Measurements from ENCODE around the gene COX6A2. TPM values are rescaled to one million over a fixed set of nuclear protein-coding genes. Genes with fewer than 3 reads are reported as not detected.

The COX6A2 gene
- polyA plus RNA-seq, 2 of the 4 experiments (the other 2 are of a cell fraction) = not detected

DNA sequence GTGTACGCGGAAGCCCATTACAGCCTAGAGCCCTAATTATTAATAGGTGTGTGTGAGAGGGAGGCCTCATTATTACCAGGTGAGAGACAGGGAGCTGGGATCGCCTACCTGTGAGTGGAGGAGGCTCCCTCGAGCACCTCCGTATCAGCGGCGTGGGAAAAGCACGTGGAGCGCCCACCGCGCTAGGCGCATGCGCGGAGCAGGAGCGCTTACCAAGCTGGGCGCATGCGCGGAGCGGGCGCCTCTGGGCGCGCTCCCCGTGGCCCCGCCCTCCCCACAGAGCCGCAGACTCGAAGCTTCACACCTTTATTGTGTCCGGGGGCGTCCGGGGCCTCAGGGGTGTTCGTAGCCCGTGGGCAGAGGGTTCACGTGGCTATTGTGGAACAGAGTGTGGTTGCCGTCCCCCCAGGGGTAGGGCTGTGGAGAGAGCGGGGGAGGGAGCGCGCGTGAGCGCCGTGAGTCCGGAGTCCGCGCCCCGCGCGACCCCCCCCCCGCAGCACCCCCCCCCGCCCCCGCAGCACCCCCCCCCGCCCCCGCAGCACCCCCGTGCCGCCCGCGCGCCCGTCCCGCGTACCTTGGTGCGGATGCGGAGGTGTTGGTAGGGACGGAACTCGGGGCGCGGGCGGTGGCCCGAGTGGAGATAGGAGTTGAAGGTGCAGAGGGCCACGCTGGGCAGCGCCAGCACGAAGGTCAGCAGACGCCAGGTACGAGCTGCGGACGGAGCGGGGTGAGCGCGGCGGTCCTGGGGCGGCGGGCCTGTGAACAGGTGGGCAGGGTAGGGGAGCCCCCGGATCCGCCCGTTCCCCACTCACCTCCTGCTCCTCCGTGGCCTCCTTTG is 500 bp downstream of the COX6A2 start:
- FAIRE-seq = no peak
- DNase-seq (ENCODE audit: low read depth in 1 of 2, low spot score in 1 of 2) = no peak
- 75% methylated on average over 75 of the region's 83 CpGs for WGBS (ENCODE audit: missing lambda C conversion rate)
- Histone ChIP-seq H3K4me3 (no peak overlapping the region), H3K9me3 (peaks cover 4% of the 10 kb centered on the region; the same call in 2 of the 3 replicates), H3K4me2 (no peak overlapping the region), H3K4me1 (no peaks in the 10 kb centered on the region), H3K27ac (no peak overlapping the region)
- no peak for ATAC-seq
- POLR2A ChIA-PET = no interaction called here
- TF ChIP-seq NPAS2 (CRISPR knock-in tag; IDR thresholded peaks at IDR 0.05; ENCODE audit: borderline replicate concordance) (no peak), EHMT2 (IDR thresholded peaks at IDR 0.05; ENCODE audit: low read depth) (no peak), HOXB5 (CRISPR knock-in tag; IDR thresholded peaks at IDR 0.05) (no peak)
- CTCF ChIA-PET = interaction anchor here (4.8 kb wide), 1 partner anchor 16 kb away, joined by 33 read pairs; the partner anchor contains the start of gene ZNF843

DNA sequence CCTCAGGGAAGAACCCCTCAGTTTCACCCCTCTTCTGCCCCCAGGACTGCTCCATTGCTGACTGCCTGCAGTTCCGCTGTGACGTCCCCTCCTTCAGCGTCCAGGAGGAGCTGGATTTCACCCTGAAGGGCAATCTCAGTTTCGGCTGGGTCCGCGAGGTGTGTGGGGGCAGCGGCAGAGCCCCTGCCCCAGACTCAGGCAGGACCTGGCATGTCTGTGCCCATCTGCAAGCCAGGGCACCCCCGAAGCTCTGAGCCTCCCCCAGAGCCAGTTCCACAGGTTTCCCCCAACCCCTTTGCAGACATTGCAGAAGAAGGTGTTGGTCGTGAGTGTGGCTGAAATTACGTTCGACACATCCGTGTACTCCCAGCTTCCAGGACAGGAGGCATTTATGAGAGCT is 4.4 kb downstream of the COX6A2 start:
- CTCF ChIA-PET = interaction anchor here (1.6 kb wide), 1 partner anchor 19 kb away, joined by 4 read pairs; the partner anchor contains the start of gene ZNF843
- POLR2A ChIA-PET = no interaction called here
- DNase-seq (ENCODE audit: low read depth in 1 of 2, low spot score in 1 of 2) (no peak), ATAC-seq (no peak), FAIRE-seq (no peak)
- no peak overlapping the region for H3K4me2 ChIP-seq
- no peak overlapping the region for H3K4me3 ChIP-seq
- WGBS (ENCODE audit: missing lambda C conversion rate) = 50% methylated on average over 9 of the region's 12 CpGs
- TF ChIP-seq HEYL (CRISPR knock-in tag; IDR thresholded peaks at IDR 0.05) = no peak
- no peak for TF ChIP-seq HOXA7 (CRISPR knock-in tag; IDR thresholded peaks at IDR 0.05)
- no peak for TF ChIP-seq CBX2 (IDR thresholded peaks at IDR 0.05; ENCODE audit: borderline replicate concordance, low read depth)
- no peak for TF ChIP-seq JUN (IDR thresholded peaks at IDR 0.05)
- TF ChIP-seq TP53 (CRISPR knock-in tag; IDR thresholded peaks at IDR 0.05) = no peak
- TF ChIP-seq KDM5A (IDR thresholded peaks at IDR 0.05) = no peak
- no peak for TF ChIP-seq RFX5 (IDR thresholded peaks at IDR 0.05)
- TF ChIP-seq EHMT2 (IDR thresholded peaks at IDR 0.05; ENCODE audit: low read depth) = no peak
- H3K27ac ChIP-seq = no peak overlapping the region
- no peaks in the 10 kb centered on the region for H3K4me1 ChIP-seq
- H3K9me3 ChIP-seq = peaks cover 11% of the 10 kb centered on the region; the same call in 2 of the 3 replicates

DNA sequence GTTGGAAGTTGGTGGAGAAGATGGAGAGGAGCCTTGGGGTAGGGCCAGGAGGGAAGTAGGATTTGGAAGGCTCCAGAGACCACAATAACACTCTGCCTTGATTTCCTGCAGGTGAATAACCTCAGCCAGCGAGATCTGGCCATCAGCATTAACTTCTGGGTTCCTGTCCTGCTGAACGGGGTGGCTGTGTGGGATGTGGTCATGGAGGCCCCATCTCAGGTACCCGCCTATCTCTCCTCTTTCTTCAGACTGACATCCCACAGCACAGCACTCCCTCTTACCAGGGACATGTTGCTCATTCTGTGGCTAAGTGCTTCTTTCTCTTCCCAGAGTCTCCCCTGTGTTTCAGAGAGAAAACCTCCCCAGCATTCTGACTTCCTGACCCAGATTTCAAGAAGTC is 4.9 kb downstream of the COX6A2 start:
- no peak for DNase-seq (ENCODE audit: low read depth in 1 of 2, low spot score in 1 of 2)
- no peaks in the 10 kb centered on the region for H3K4me1 ChIP-seq
- peaks cover 11% of the 10 kb centered on the region; the same call in 2 of the 3 replicates for H3K9me3 ChIP-seq
- ChIA-PET POLR2A (no interaction called here), CTCF (interaction anchor here (1.6 kb wide), 1 partner anchor 20 kb away, joined by 4 read pairs; the partner anchor contains the start of gene ZNF843)
- H3K4me2 ChIP-seq = no peak overlapping the region
- no peak for FAIRE-seq
- no peak overlapping the region for H3K4me3 ChIP-seq
- H3K27ac ChIP-seq = no peak overlapping the region
- no peak for ATAC-seq
- 17% methylated on average over 3 of the region's 3 CpGs for WGBS (ENCODE audit: missing lambda C conversion rate)
- TF ChIP-seq RFX5 (IDR thresholded peaks at IDR 0.05) (no peak), HDAC2 (IDR thresholded peaks at IDR 0.05) (no peak), HOXB13 (CRISPR knock-in tag; IDR thresholded peaks at IDR 0.05; ENCODE audit: low read depth) (no peak), RNF2 (IDR thresholded peaks at IDR 0.05; ENCODE audit: borderline replicate concordance, low read depth) (no peak), JUN (IDR thresholded peaks at IDR 0.05) (no peak), POLR2A (IDR thresholded peaks at IDR 0.05; ENCODE audit: low read length) (no peak), KDM1A (IDR thresholded peaks at IDR 0.05; ENCODE audit: low read depth) (no peak), ESRRA (IDR thresholded peaks at IDR 0.05; ENCODE audit: borderline replicate concordance, low read length) (no peak), NPAS2 (CRISPR knock-in tag; IDR thresholded peaks at IDR 0.05; ENCODE audit: borderline replicate concordance) (no peak)
- TF ChIP-seq, protein P1, sequence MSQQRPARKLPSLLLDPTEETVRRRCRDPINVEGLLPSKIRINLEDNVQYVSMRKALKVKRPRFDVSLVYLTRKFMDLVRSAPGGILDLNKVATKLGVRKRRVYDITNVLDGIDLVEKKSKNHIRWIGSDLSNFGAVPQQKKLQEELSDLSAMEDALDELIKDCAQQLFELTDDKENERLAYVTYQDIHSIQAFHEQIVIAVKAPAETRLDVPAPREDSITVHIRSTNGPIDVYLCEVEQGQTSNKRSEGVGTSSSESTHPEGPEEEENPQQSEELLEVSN (IDR thresholded peaks at IDR 0.05; ENCODE audit: borderline replicate concordance, low read depth) = no peak
- TF ChIP-seq, protein P2, sequence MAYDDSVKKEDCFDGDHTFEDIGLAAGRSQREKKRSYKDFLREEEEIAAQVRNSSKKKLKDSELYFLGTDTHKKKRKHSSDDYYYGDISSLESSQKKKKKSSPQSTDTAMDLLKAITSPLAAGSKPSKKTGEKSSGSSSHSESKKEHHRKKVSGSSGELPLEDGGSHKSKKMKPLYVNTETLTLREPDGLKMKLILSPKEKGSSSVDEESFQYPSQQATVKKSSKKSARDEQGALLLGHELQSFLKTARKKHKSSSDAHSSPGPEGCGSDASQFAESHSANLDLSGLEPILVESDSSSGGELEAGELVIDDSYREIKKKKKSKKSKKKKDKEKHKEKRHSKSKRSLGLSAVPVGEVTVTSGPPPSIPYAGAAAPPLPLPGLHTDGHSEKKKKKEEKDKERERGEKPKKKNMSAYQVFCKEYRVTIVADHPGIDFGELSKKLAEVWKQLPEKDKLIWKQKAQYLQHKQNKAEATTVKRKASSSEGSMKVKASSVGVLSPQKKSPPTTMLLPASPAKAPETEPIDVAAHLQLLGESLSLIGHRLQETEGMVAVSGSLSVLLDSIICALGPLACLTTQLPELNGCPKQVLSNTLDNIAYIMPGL (CRISPR knock-in tag; IDR thresholded peaks at IDR 0.05; ENCODE audit: borderline replicate concordance) = no peak
